Measurements from ENCODE around the gene SLC41A1.
A peak's percentile ranks its signal among the peaks of the same experiment; 100 is the strongest.

Gene SLC41A1

DNA sequence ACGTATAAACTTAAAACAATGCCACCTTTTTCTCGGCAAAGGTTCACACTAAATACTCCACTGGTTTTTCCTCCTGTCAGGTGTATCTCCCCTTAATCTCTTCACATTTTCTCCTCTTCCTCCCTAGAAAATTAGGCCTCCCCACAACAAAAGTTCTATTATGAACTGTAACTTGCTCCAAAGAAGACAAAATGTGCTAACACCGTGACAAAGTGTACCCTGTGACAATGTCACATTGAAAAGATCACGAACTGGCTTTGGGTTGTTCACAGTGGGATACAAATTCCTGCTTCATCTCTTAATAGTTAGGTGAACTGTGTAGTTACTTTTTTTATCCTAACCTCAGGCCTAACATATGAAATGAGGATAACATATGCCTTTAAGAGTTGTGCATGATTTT, 69.0 kb downstream of the SLC41A1 start:
- TF ChIP-seq, protein P1, sequence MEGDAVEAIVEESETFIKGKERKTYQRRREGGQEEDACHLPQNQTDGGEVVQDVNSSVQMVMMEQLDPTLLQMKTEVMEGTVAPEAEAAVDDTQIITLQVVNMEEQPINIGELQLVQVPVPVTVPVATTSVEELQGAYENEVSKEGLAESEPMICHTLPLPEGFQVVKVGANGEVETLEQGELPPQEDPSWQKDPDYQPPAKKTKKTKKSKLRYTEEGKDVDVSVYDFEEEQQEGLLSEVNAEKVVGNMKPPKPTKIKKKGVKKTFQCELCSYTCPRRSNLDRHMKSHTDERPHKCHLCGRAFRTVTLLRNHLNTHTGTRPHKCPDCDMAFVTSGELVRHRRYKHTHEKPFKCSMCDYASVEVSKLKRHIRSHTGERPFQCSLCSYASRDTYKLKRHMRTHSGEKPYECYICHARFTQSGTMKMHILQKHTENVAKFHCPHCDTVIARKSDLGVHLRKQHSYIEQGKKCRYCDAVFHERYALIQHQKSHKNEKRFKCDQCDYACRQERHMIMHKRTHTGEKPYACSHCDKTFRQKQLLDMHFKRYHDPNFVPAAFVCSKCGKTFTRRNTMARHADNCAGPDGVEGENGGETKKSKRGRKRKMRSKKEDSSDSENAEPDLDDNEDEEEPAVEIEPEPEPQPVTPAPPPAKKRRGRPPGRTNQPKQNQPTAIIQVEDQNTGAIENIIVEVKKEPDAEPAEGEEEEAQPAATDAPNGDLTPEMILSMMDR (conservative IDR thresholded peaks at IDR 0.05; ENCODE audit: control insufficient read depth, insufficient read depth, low read depth, low read length), result no peak
- no peak overlapping the region for H3K4me3 ChIP-seq (ENCODE audit: control insufficient read depth, low read depth, low read length)
- DNase-seq (ENCODE audit: low read depth), result no peak

DNA sequence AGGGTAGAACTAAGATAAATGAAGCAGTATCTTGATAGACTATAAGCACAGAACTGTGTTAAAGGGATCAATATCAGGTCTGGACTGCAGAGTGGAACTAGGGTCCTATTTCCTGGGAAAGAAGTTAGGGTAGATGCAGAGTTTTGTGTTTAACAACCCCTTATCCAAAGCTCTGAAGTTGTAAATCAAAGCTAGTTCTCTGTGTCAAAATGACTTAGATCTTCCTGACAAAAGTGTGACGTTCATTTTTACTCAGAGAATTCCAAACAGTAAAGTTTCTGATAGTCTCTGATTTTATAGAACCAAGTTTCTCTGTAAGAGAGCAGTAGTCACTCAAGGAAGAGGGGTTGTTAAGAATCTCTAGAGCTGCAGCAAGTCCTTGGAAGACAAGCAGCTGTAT, 71.3 kb downstream of the SLC41A1 start:
- no peak overlapping the region for H3K4me3 ChIP-seq (ENCODE audit: control insufficient read depth, low read depth, low read length)
- DNase-seq (ENCODE audit: low read depth), result no peak
- TF ChIP-seq, protein P1 (conservative IDR thresholded peaks at IDR 0.05; ENCODE audit: control insufficient read depth, insufficient read depth, low read depth, low read length), result no peak

DNA sequence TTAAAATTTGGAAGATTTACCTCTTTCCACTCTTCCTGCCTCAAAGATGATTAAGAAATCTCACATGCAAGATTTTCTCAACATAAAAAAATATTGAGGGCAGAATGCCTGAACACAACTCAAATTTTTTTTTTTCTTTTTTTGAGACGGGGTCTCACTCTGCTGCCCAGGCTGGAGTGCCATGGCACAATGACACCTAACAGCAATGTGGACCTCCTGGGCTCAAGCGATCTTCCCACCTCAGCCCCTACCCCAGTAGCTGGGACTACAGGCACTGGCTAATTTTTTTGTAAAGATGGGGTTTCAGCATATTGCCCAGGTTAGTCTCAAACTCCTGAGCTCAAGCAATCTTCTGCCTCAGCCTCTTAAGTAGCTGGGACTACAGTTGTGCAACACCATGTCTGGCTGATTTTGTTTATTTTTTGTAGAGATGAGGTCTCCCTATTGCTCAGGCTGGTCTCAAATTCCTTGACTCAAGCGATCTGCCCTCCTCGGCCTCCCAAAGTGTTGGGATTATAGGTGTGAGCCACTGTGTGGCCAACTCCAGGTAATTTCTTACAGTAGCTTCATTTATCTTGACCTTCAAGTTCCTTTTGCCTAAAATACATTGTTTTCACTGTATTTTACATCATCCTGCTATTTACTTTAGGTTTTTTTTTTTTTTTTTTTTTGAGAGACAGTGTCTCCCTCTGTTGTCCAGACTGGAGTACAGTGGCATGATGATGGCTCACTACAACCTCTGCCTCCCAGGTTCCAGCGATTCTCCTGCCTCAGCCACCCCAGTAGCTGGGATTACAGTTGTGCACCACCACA, 73.4 kb downstream of the SLC41A1 start:
- TF ChIP-seq, protein P1 (conservative IDR thresholded peaks at IDR 0.05; ENCODE audit: control insufficient read depth, insufficient read depth, low read depth, low read length), result peak; percentile 16
- peak; percentile 74 for DNase-seq (ENCODE audit: low read depth)
- no peak overlapping the region for H3K4me3 ChIP-seq (ENCODE audit: control insufficient read depth, low read depth, low read length)
